ENCODE data around the gene RASAL2. TPM values are rescaled to one million over a fixed set of nuclear protein-coding genes. Genes with fewer than 3 reads are reported as not detected.
"Not testable (repeated sequence)": the region's sequence is repeated elsewhere in the genome, so short reads cannot be mapped to it uniquely, and the experiment has no call there.

The RASAL2 gene
- total and polyA plus RNA-seq, 2 of the 13 experiments (the other 11 are each of a cell fraction or from before 2014, with no cell fraction given) = 5.4 to 5.9 TPM

GRCh38 chr1:178196631-178197030 lies 102.7 kb downstream of the RASAL2 start (continued):
- no peak for TF ChIP-seq ZNF646 (CRISPR knock-in tag; IDR thresholded peaks at IDR 0.05)
- no peak for TF ChIP-seq POLR2A (IDR thresholded peaks at IDR 0.05; ENCODE audit: insufficient read depth in 1 of 2, low read depth in 2 of 2, low read length in 2 of 2)

GRCh38 chr1:178202095-178202494 lies 108.2 kb downstream of the RASAL2 start:
- H4K20me1 ChIP-seq (ENCODE audit: insufficient read depth, low read length); H3K36me3 ChIP-seq (replicated peaks in 1 of 2; ENCODE audit: control insufficient read depth in 1 of 2, insufficient read depth in 2 of 2, low read length in 2 of 2); H3K9me3 ChIP-seq (ENCODE audit: low read length); CTCF ChIA-PET (ENCODE audit: low intra/inter-chr PET ratio, low total read pairs); in situ Hi-C loops (cut with HindIII; ENCODE audit: extremely low pct_ligation_motif_present, low pct_unique_long_range_greater_than_20kb); intact Hi-C loops (cut with micrococcal nuclease; ENCODE audit: unreplicated experiment); H2AFZ ChIP-seq (ENCODE audit: low read length); H3K4me2 ChIP-seq (ENCODE audit: low read depth, low read length); FAIRE-seq; H3K27ac ChIP-seq (ENCODE audit: extremely low read length, insufficient read depth, low read length); BruUV-seq (replicated peaks); H3K4me1 ChIP-seq (ENCODE audit: insufficient read depth, low read length); H3K79me2 ChIP-seq (ENCODE audit: insufficient read depth, low read length); POLR2A ChIA-PET; ATAC-seq; H3K27me3 ChIP-seq (ENCODE audit: control insufficient read depth in 1 of 2, insufficient read depth in 2 of 2, low read length in 2 of 2); DNase-seq (ENCODE audit: low spot score); H3K4me3 ChIP-seq (replicated peaks in 1 of 3; ENCODE audit: insufficient read depth in 1 of 3, low read depth in 2 of 3, low read length in 3 of 3); H3K9ac ChIP-seq (ENCODE audit: insufficient read depth, low read depth, low read length): not testable (repeated sequence)
- 96% methylated on average over 4 of the region's 4 CpGs for WGBS (ENCODE audit: low lambda C conversion rate)

GRCh38 chr1:178202546-178202945 lies 108.6 kb downstream of the RASAL2 start:
- CTCF ChIA-PET (ENCODE audit: low intra/inter-chr PET ratio, low total read pairs); intact Hi-C loops (cut with micrococcal nuclease; ENCODE audit: unreplicated experiment); in situ Hi-C loops (cut with HindIII; ENCODE audit: extremely low pct_ligation_motif_present, low pct_unique_long_range_greater_than_20kb); FAIRE-seq; H3K9me3 ChIP-seq (ENCODE audit: low read length); ATAC-seq; H4K20me1 ChIP-seq (ENCODE audit: insufficient read depth, low read length); H3K79me2 ChIP-seq (ENCODE audit: insufficient read depth, low read length); H3K4me2 ChIP-seq (ENCODE audit: low read depth, low read length); H3K4me3 ChIP-seq (replicated peaks in 1 of 3; ENCODE audit: insufficient read depth in 1 of 3, low read depth in 2 of 3, low read length in 3 of 3); H3K36me3 ChIP-seq (replicated peaks in 1 of 2; ENCODE audit: control insufficient read depth in 1 of 2, insufficient read depth in 2 of 2, low read length in 2 of 2); H3K27ac ChIP-seq (ENCODE audit: extremely low read length, insufficient read depth, low read length); H2AFZ ChIP-seq (ENCODE audit: low read length); H3K4me1 ChIP-seq (ENCODE audit: insufficient read depth, low read length); DNase-seq (ENCODE audit: low spot score); H3K9ac ChIP-seq (ENCODE audit: insufficient read depth, low read depth, low read length); BruUV-seq (replicated peaks); POLR2A ChIA-PET; H3K27me3 ChIP-seq (ENCODE audit: control insufficient read depth in 1 of 2, insufficient read depth in 2 of 2, low read length in 2 of 2): not testable (repeated sequence)
- WGBS (ENCODE audit: low lambda C conversion rate) = 93% methylated on average over 1 of the region's 2 CpGs

All from HepG2 (cell line).